Forelimb muscle (tissue), 1 donor: Measurements from ENCODE around the gene NHSL1. TPM values are rescaled to one million over a fixed set of nuclear protein-coding genes. Genes with fewer than 3 reads are reported as not detected.

Experiments used
- DNase-seq: peaks from one replicate; pipeline ENCODE4 v3.0.0-alpha.2; 2013; ENCODE audit warnings: low read depth
- polyA plus RNA-seq: library from polyadenylated mRNA; unstranded; fragments of 120-200 nt; gene quantifications from one replicate; pipeline ENCODE4 v1.2.1, GENCODE V29; 2013; ENCODE audit not compliant: insufficient read length

Gene NHSL1
- polyA plus RNA-seq, 1 donor = 23.6 TPM

DNA sequence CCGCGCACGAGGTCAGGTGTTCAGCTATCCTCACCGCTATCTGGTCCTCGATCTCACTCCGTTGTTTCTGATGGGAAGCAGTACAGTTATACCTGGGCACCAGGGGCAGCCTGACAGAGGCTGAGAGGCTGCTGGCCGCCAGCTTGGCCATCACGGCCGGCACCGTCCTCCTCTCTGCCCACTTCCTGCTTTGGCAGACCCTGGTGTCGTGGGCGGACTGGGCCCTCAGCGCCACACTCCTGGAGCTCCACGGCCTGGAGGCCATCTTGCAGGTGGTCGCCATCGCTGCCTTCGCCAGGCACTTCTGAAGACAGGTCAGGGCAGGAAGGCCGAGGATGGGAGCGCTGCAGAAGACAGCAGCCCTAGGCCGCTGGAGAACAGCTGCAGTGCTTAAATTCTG, 35.2 kb downstream of the NHSL1 start:
- DNase-seq = no peak

DNA sequence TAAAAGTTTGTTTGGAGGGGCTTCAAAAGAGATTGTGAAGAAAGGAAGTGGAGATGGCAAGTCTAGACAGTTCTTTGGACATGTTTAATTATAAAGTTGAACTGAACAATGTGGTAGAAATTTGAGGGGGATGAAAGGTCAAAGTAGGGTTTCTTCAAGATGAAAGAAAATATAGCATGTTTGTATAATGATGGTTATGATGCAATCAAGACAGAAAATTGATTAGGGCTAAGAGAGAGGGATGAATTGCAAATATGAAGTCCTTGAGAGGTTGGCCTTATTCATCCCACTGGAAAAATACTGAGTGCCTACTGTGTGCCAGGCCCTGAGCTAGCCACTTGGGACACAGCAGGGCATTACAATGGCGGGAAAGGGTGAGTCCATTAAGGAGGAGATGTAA, 37.6 kb downstream of the NHSL1 start:
- no peak for DNase-seq

DNA sequence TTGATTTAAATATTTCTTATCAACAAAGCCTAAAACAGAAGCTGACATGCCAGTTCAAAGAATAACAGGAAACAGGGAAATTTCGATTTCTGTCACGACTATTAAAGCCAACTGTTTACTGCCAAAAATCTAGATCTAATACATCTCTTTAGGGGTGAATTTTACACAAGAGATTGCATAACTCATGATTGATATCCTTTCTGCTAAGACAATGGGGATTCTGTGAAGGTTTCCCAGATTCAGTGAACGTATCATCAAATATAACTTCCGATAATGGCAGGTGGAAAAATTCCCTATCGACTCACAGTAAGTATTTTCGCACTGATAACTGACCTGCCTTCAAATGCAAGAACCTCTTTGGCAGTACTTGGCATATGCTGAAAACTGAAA, 42.9 kb downstream of the NHSL1 start:
- no peak for DNase-seq

DNA sequence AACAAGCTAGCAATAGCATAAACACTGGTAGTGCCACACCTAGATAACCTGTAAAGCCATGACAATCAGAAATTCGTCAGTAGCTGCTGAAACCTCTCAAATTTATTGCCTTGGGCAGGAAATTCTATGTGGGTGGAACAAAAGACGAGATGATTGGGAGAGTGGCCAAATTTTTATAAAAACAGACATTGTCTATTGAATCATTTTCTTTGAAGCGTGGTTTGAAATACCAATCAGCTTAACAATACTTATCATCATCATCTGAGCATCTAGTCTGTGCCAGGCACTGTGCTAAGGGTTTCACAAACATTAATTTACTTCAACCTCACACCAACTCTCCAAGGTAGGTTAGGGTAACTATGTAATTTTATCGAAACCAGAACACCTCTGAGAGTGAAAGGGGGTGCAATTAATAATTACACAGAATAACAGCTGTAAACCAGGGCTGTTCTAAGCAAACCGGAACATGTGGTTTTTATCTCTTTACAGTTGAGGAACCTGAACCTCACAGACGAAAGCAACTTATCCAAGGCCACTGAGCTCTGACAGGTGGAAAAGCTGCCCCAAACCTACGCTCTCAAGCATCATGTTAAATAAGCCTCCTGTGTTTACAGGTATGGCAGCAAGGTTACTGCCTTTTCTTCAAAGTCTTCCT, 43.4 kb downstream of the NHSL1 start:
- no peak for DNase-seq

DNA sequence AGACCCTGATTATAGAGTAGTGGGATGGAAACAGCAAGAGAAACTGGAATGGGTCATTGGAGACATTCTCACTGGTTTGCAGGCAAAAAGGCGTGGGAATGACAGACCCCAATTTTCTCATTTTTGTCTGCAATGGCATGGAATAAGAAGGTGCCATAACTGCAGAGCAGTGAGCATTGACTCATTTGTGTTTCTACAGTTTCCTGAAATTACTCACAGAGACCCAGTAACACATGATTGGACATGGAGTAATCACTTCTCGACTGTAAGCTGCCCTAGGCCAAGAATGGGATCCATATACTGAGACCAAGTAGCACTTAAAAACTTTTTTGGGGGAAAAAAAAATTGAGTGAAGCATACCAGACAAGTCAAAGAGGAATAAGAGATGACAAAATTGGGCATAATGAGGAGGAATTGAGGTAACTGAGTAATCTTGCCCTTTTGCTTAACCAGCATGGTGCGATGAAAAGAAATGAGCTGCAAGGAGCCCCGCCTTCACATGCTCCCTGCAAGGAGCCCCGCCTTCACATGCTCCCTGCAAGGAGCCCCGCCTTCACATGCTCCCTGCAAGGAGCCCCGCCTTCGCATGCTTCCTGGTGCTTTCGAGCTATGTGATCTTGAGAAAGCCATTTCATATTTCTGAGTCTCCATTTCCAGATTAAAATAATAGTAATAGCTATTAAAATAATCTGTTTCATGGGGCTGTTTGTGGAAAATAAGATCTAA, 44.1 kb downstream of the NHSL1 start:
- no peak for DNase-seq

DNA sequence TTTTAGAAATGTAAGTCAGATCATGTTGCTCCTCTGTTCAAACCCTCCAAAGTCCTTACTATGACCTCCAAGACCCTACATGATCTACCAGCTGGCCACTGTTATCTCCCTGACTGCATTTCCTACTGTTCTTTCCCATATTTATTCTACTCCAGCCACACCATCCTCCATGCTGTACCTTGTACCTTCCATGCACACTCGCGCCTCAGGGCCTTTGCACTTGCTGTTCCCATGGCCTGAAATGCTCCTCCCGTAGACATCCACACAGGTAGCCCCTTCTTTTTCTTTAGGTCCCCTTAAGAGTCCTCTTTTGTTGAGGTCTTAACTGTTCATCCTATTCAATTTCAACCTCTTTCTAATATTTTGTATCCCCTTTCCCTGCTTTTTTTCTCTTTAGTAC, 48.3 kb downstream of the NHSL1 start:
- no peak for DNase-seq

DNA sequence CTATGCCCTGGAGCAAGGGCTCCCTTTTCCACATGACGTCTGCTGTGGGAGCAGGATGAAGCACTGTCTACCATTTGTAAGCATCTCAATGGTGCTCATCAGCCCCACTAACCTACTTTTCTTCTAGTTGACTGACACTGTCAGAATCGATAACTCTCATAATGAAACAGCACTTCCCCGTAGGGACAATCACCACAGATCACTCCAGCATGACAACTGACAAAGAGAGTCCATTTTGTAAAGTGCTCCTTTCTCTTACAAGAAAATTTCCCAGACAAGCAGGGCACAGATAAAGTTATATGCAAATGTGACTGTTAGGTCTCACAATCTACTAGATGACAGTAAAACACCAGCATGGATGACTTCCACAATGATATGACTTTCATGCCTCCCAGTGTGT, 48.8 kb downstream of the NHSL1 start:
- DNase-seq = no peak

DNA sequence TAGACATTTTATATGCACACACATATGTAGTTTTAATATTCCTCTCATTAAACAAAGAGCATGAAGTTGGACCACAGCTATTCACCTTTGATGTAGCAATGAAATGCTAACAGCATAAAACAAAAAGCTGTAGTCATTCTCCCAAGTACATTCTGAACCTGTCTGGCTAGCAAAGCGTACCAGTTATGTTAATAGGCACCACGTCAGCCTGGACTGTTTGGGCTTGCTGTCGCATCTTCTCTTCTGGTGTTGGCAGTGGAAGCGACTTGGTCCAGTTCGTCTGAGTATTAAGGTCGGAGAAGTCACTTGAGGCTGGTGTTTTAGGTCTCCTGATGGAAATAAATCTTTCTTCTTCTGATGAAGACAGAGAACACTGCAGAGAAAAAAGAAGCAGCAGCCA, 52.5 kb downstream of the NHSL1 start:
- no peak for DNase-seq

DNA sequence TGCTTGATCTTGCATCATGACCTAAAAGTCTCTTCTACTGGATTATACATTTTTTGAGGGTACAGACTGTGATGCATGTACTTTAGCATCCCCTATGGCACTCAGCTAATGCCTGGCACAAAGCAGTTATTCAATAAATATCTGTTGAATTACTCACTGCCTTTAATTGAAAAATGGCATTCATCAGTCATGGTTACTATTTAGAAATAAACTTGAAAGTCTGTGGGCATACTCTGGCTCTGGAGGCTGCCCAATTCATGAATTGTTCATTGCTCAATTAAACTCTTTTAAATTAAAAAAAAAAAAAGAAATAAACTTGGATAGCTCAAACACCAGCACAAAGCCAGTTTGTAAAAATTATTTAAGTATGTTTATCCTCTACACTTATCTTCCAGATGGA, 55.3 kb downstream of the NHSL1 start:
- DNase-seq = no peak

DNA sequence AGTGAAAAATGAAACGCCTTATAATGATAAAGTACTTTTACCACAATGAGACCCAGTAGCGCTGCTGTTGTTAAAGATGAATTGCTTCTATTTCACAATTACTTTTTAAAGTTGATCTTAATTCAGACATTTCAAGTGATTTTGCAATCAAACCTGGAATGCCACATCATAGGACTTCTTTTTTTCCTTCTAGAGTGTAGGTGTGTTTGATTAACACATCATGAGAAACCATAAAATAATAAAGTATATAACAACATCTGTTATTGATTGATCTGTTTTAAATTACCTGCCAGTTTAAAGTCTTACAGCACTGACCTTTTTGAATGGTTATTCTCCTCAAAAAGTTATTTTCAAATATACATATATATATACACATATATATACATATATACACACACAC, 56.6 kb downstream of the NHSL1 start:
- DNase-seq = no peak

DNA sequence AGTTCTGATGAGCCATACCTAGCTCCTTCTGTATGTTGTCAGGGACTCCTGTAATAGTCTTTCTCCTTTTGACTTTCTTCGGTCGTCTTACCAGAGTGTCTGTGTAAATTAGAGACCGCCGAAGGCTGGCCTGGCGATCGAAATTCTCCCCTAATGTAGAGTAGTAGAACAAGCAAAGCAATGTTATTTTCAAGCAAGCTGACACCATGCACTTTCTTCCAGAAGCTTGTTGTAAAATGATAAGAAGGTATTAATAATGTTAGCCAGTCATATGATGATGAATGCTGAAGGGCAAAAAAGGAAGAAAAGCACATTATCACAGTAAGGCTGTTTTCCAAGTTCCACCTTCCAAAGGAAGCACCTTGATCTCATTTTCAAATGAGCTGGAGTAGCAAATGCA, 57.3 kb downstream of the NHSL1 start:
- DNase-seq = no peak

DNA sequence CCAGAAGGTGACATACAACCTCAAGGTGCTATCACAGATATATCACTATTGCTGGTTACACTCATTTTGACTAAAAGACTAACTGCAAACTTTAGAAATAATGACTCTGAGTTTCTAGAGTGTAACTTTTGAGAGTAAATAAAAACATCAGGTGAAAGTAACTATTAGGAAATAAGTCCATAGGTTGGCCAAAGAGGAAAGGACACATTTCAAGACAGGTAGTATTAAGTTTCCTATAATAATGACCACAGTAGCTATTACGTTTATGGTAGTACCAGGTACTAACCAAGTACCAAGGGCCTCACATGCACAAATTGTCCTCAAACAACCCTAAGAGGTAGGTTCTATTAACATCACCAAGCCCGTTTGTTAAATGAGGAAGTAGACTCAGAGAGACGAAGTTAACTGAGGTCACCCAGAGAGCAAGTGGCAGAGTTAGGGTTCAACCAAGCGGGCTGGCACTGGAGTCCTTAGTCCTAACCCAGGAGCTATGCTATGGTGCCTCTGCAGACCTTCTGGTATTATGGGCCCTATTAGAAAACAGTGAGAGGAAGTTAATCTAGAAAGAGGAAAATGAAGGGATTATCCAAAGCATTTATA, 58.4 kb downstream of the NHSL1 start:
- no peak for DNase-seq

DNA sequence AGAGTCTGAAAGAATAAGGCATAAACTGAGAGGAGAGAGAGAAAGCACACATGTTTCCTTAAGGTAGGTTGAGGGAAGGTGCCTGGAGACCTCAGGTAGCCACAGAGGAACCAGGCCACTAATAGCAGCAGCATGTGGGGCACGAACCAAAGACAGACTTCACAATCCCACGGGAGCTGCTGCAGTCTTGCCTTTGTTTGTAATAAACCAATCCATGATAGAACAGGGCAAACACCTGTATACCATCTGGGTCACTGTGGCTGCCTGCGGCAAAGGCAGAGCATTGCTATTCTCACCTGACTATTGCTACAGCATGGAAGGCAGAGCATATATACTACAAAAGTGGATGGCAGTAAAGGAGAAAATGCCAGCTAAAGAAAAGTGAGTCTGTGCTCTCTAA, 59.0 kb downstream of the NHSL1 start:
- DNase-seq = no peak

DNA sequence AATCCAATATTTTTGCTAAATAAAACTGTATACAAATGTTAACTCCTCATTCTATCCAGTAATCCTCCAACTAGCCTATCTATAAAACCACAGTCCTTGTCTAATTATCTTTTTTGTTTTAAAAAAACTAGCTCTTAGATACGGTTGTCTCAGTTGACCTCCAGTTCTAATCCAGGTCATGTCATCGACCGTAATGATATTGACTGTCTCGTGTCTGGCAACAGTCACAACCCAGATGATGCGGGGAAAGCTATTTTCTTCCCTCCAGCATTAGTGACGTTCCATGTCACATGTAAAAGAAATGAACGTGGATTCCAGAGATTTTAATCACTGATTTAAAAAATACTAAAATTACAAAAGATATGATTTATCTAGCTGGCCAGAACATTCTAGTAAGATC, 59.7 kb downstream of the NHSL1 start:
- DNase-seq = no peak

DNA sequence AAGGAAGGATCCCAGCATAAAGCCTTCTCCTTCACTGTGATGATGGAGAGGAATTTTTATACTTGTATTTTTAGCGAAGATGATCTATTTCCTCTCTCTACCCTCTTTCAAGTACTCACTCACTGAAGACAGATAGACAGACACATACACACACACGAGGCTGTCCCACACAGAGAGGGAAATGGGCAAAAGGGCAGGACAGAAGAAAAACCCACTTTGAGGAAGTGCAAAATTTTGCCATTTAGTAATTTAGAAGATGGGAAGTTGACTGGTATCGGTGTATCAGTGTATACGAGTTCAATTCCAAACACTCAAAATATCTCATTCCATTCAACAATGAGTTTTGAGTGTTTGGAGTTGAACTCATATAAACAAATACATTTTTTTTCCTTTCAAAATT, 64.4 kb downstream of the NHSL1 start:
- no peak for DNase-seq

DNA sequence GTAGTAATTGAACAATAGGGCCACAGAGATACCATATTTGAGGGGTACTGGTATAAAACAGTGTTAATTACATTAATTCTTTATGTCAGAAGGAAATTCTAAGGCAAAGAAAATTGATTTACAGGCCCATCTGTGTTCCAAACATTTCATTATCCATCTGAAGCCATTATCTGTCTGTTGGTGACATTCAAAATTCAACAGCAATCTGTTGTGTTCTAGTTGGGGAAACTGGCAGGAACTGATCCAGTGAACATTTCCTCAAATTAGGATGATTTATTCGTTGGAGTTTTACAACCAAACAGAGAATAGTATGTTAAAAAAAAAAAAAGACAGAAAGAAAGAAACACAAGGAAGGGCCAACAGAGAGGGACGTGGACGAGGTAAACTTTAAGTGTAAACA, 65.2 kb downstream of the NHSL1 start:
- DNase-seq = no peak

DNA sequence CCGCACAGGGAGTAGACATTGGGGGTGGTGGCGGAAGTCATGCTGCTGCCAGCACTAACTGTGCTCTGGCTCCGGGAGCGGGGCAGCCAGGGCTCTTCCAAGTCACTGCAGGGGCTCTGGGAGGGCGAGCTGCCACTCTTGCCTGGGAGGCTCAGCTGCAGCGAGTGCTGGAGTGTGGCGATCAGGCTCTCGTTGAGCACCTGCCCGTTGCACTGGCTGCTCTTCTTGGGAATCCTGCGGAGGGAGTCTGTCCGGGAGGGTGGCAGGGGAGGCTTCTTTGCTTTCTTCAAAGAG, 67.3 kb downstream of the NHSL1 start:
- DNase-seq = no peak

DNA sequence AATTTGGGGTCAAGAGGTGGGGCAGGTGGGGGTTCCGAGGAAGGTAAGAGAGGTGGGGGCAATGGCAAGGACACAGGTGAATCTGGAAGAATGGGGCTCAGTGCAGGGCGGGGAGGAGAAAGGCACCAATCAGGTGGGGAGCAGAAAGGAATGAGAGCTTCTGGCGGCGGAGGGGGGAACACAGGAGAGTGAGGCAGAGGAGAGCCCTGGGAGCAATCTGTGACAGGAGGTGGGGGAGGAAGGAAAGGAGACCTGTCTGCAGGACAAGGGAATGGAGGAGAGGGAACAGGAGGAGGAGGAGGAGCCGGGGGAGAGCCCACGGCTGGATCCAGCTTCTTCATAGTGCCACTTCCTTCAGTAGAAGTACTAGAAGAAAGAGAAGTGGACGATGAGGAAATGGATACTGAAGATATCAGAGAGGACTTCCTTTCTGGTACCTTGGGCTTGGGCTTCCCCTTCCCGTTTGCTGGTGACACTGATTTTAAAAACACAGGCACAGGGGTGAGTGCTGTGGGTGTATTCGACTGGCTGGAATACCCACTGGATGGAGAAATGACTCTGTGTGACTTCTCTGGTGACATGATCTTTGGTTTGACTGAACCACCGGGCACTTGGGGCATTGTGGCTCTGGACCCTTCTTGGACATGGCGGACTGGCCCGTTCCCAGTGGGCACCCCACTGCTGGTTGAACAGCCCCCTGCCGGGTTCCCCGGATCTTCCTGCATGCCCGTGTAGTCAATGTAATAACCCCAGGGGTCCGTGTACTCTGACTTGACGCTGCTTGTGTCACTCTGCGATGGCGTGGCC, 67.8 kb downstream of the NHSL1 start:
- DNase-seq = no peak

DNA sequence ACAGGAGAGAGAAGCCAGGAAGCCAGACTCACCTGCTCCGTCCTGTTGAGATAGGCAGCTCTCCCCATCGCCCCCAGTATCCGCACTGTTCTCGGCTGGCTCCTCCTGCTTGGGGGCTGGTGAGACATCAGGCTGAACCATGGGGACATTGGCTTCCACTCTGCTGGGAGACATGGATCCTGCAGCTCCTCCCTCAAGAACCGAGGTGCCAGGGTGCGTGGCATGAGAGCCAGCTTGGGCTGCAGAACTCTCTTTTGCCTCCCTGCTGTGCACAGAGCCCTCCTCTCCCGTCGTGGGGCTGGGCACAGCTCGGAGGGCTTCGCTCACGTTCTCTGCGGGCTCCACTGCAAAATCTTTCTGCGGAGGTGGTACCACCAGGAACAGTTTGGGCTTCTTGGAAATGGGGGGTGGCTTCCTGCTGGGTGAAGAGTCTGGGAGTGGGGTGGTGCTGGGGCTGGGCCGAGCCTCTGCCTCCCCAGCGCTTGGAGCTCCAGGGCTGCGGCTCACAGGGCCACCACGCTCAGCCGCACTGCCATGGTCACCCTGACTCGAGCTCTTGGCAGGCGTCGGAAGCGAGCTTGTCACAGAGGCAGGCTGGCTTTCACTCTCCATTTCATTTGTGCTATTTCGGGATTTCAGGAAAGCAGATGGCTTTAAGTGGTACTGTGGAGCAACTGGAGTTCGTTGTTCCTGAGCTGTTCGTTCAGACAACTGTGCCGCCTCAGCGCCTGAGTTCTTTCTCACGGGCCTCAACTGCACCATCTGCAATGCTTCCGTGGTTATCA, 68.7 kb downstream of the NHSL1 start:
- no peak for DNase-seq

DNA sequence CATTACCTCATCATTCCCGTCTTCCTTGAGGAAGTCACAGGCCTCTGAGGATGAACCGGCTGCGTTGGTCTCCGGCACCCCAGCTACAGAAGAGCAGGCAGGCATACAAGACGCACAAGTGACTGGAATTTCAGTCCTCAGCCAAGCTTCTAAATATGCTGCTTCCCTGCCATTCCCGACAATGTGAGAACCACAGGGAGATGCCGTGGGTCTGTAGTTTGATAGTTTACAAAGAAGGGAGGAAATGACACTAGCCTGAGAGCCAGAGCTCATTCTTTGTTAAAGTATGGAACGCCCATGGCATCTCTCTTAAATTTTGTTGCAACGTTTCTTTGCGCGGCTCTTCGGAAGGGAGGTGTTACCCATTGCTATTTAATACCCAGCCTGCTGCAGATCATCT, 69.5 kb downstream of the NHSL1 start:
- no peak for DNase-seq

DNA sequence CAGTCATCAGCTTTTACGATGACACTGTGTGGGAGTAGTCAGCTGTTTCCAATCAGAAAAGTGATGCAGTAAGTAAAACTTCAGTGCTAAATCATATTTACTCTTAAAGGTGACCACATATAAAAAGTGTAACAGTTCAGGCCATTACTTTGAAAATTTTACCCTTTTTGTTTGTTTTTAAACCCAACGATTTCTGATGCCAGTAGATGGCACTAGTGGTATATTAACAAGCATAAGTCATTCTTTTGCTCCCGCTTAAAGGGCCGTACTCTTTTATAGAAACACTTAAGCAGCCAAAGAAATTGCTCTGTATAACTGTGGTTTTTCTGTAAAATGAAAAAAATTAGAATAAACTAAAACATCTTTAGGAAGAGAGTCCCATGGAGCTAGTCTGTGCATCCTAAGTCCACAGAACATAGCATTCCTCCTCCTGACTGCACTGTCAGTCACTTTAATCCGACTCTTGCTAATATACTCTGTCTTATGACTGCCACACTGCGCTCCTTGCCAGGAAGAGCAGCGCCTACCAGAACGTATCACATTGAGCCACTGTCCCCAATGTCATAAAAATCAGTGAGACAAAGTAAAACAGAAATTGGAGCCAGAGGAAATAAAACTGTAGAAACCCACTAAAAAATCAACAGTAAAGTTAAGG, 70.2 kb downstream of the NHSL1 start:
- peak; percentile 36 for DNase-seq
